DOHH2 (cell line): ENCODE measurements around the gene ITPR2.

Experiments used
- H3F3A ChIP-seq: fragments of 200-600 bp; sonication (generic), shearing (Covaris generic); 2 replicates; pipeline ENCODE4 v1.6.0; 2016; ENCODE audit warnings: antibody characterized with exemption, mild to moderate bottlenecking; ENCODE audit not compliant: control insufficient read depth, insufficient read depth
- H3K27ac ChIP-seq: fragments of 200-600 bp; sonication (generic); 2 replicates; pipeline ENCODE4 v1.5.1; 2014; ENCODE audit warnings: low read depth, mild to moderate bottlenecking, low read length, moderate library complexity
- H3K27me3 ChIP-seq: fragments of 200-600 bp; sonication (generic); 2 replicates; pipeline ENCODE4 v1.6.1; 2014; ENCODE audit warnings: mild to moderate bottlenecking, low read length, mixed read lengths; ENCODE audit not compliant: control insufficient read depth
- H3K36me3 ChIP-seq: fragments of 200-600 bp; sonication (generic); 2 replicates; pipeline ENCODE4 v1.6.1; 2014; ENCODE audit warnings: mild to moderate bottlenecking, low read length, moderate library complexity, mixed read lengths; ENCODE audit not compliant: control insufficient read depth
- H3K4me1 ChIP-seq: fragments of 200-600 bp; sonication (generic); 2 replicates; pipeline ENCODE4 v1.6.1; 2014; ENCODE audit warnings: mild to moderate bottlenecking, low read length, mixed read lengths; ENCODE audit not compliant: control insufficient read depth
- H3K4me2 ChIP-seq: fragments of 200-600 bp; sonication (generic); 2 replicates; pipeline ENCODE4 v1.6.0; 2014; ENCODE audit warnings: mild to moderate bottlenecking, low read length, moderate library complexity
- H3K4me3 ChIP-seq: fragments of 200-600 bp; sonication (generic); 2 replicates; pipeline ENCODE4 v1.5.1; 2014; ENCODE audit warnings: mild to moderate bottlenecking, low read length, mixed read lengths
- H3K79me2 ChIP-seq: fragments of 200-600 bp; sonication (generic); 2 replicates; pipeline ENCODE4 v1.6.1; 2014; ENCODE audit warnings: mild to moderate bottlenecking, low read length, mixed read lengths; ENCODE audit not compliant: control insufficient read depth
- H3K9me2 ChIP-seq: fragments of 200-600 bp; sonication (generic); replicated peaks from 2 replicates; pipeline ENCODE4 v1.6.1; 2014; ENCODE audit warnings: mild to moderate bottlenecking, low read length, mixed read lengths; ENCODE audit not compliant: control insufficient read depth
- H3K9me3 ChIP-seq: fragments of 200-600 bp; sonication (generic); 2 replicates; pipeline ENCODE4 v1.6.1; 2014; ENCODE audit warnings: antibody characterized with exemption, low read length, mixed read lengths; ENCODE audit not compliant: control insufficient read depth, insufficient read depth
- H4K20me1 ChIP-seq: fragments of 200-600 bp; sonication (generic); 2 replicates; pipeline ENCODE4 v1.6.0; 2014; ENCODE audit warnings: low read depth, mild to moderate bottlenecking, antibody characterized with exemption, low read length, moderate library complexity; ENCODE audit not compliant: control insufficient read depth, insufficient read depth
- CTCF ChIP-seq: fragments of 200-600 bp; sonication (generic); IDR thresholded peaks from one replicate; pipeline ENCODE4 v1.5.1; 2014; ENCODE audit warnings: antibody characterized with exemption, mild to moderate bottlenecking, low read depth, low read length; ENCODE audit not compliant: poor library complexity, severe bottlenecking
- EZH2phosphoT487 ChIP-seq: fragments of 200-600 bp; sonication (generic); IDR thresholded peaks from 2 replicates; pipeline ENCODE4 v1.6.1; 2017; ENCODE audit warnings: borderline replicate concordance, mild to moderate bottlenecking, antibody characterized with exemption, low read length, moderate library complexity, mixed read lengths

The ITPR2 gene

GRCh38 chr12:26493656-26494055 lies 339.3 kb downstream of the ITPR2 start:
- Histone ChIP-seq H3K27ac (no peak overlapping the region), H3K9me3 (no peaks in the 10 kb centered on the region), H3K4me2 (no peak overlapping the region), H3K36me3 (peaks cover 4% of the 10 kb centered on the region; the same call in 1 of the 2 replicates), H4K20me1 (no peaks in the 10 kb centered on the region), H3K9me2 (no peaks in the 10 kb centered on the region), H3K79me2 (no peaks in the 10 kb centered on the region), H3K4me1 (no peaks in the 10 kb centered on the region), H3K4me3 (no peak overlapping the region), H3F3A (0 out of 2 replicates have a peak, but pooled peaks cover 2% of the 10 kb centered on the region), H3K27me3 (no peaks in the 10 kb centered on the region)
- TF ChIP-seq EZH2phosphoT487, result no peak
- TF ChIP-seq CTCF, result no peak

GRCh38 chr12:26492406-26492805 lies 340.6 kb downstream of the ITPR2 start:
- peaks cover 4% of the 10 kb centered on the region; the same call in 1 of the 2 replicates for H3K36me3 ChIP-seq
- H3K79me2 ChIP-seq, result no peaks in the 10 kb centered on the region
- no peaks in the 10 kb centered on the region for H4K20me1 ChIP-seq
- H3K4me3 ChIP-seq, result no peak overlapping the region
- no peaks in the 10 kb centered on the region for H3K4me1 ChIP-seq
- H3K27ac ChIP-seq, result no peak overlapping the region
- H3K27me3 ChIP-seq, result no peaks in the 10 kb centered on the region
- H3K9me3 ChIP-seq, result no peaks in the 10 kb centered on the region
- 0 out of 2 replicates have a peak, but pooled peaks cover 2% of the 10 kb centered on the region for H3F3A ChIP-seq
- no peak overlapping the region for H3K4me2 ChIP-seq
- no peak for TF ChIP-seq CTCF
- TF ChIP-seq EZH2phosphoT487, result no peak
- H3K9me2 ChIP-seq, result no peaks in the 10 kb centered on the region

DNA sequence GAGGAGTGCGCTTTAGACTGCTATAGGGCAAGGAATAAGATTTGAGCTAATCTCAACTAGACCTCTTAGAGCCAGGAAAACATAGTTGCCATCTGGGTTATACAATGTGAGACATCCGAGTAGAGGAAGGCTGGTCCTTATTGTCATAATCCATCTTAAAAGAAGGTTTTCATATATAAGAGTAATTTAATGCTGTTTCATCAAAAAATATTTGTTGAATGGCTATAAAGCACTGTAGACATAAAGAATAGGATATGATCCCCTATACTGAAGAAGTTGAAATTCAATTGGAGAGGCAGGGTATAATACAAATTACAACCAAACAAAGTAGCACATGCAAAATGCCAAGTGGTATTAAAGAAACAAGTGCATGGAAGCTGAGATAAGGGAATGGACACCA lies 343.1 kb downstream of the ITPR2 start:
- Histone ChIP-seq H3K4me2 (no peak overlapping the region), H3K4me1 (no peaks in the 10 kb centered on the region), H3K4me3 (no peak overlapping the region), H3K27me3 (no peaks in the 10 kb centered on the region), H3K27ac (no peak overlapping the region), H3K36me3 (peaks cover 12% of the 10 kb centered on the region), H3K9me2 (no peaks in the 10 kb centered on the region), H3F3A (no peaks in the 10 kb centered on the region), H3K9me3 (no peaks in the 10 kb centered on the region), H4K20me1 (no peaks in the 10 kb centered on the region), H3K79me2 (no peaks in the 10 kb centered on the region)
- TF ChIP-seq EZH2phosphoT487 (no peak), CTCF (no peak)
